ENCODE results near the gene LSS.

DNA sequence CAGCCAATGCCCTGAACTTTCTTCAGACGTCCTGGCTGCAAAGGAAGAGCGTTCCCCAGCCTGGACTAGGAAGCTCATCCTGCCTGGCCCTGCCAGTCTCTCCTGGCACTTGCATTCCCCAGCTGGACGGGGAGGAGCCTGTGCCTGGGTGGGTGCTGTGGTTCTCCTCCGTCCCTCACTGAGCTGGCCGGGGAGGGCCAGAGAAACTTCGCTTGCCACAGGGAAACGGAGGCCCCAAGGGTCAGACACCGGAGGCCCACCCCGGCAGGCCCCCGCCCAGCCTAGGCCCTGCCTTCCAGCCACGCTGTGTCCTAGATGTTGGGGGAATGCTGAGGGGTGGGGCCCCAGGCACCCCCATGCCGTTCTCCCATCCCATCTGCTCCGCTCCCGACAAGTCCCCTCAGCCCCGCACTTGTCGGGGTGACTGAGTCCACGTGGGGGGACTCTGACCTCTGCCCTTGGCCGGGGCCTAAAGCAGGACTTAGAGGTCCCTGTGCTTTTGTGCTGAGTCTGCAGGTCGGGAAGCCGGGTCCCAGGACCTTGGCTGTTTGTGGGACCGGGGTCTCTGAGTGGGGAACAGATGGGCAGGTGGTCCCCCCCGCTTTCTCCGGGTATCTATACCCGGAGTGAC, 78.0 kb downstream of the LSS start:
- TF ChIP-seq, protein P1, sequence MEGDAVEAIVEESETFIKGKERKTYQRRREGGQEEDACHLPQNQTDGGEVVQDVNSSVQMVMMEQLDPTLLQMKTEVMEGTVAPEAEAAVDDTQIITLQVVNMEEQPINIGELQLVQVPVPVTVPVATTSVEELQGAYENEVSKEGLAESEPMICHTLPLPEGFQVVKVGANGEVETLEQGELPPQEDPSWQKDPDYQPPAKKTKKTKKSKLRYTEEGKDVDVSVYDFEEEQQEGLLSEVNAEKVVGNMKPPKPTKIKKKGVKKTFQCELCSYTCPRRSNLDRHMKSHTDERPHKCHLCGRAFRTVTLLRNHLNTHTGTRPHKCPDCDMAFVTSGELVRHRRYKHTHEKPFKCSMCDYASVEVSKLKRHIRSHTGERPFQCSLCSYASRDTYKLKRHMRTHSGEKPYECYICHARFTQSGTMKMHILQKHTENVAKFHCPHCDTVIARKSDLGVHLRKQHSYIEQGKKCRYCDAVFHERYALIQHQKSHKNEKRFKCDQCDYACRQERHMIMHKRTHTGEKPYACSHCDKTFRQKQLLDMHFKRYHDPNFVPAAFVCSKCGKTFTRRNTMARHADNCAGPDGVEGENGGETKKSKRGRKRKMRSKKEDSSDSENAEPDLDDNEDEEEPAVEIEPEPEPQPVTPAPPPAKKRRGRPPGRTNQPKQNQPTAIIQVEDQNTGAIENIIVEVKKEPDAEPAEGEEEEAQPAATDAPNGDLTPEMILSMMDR (conservative IDR thresholded peaks at IDR 0.05; ENCODE audit: low read depth, low read length), result no peak
- TF ChIP-seq CEBPB (IDR thresholded peaks at IDR 0.05; ENCODE audit: low read depth, low read length) (no peak), BHLHE40 (IDR thresholded peaks at IDR 0.05; ENCODE audit: low read depth, low read length) (no peak), RAD21 (IDR thresholded peaks at IDR 0.05; ENCODE audit: low read length) (no peak), RCOR1 (IDR thresholded peaks at IDR 0.05; ENCODE audit: insufficient replicate concordance, low read length) (no peak)
- TF ChIP-seq, protein P2, sequence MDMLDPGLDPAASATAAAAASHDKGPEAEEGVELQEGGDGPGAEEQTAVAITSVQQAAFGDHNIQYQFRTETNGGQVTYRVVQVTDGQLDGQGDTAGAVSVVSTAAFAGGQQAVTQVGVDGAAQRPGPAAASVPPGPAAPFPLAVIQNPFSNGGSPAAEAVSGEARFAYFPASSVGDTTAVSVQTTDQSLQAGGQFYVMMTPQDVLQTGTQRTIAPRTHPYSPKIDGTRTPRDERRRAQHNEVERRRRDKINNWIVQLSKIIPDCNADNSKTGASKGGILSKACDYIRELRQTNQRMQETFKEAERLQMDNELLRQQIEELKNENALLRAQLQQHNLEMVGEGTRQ (IDR thresholded peaks at IDR 0.05; ENCODE audit: low read depth, low read length), result no peak
